B cell (primary cell): Measurements from ENCODE around the gene TXNRD1.

Experiments
- CTCF ChIP-seq: fragments of 200-600 bp; IDR thresholded peaks from one replicate; pipeline ENCODE4 v1.8.0; 2022; ENCODE audit warnings: antibody characterized with exemption, mild to moderate bottlenecking
- EZH2 ChIP-seq: IDR thresholded peaks from 2 replicates; pipeline ENCODE4 v1.6.1; 2012; ENCODE audit warnings: borderline replicate concordance, low read depth, mild to moderate bottlenecking, moderate library complexity, low read length; ENCODE audit not compliant: insufficient read depth, poor library complexity, severe bottlenecking

DNA sequence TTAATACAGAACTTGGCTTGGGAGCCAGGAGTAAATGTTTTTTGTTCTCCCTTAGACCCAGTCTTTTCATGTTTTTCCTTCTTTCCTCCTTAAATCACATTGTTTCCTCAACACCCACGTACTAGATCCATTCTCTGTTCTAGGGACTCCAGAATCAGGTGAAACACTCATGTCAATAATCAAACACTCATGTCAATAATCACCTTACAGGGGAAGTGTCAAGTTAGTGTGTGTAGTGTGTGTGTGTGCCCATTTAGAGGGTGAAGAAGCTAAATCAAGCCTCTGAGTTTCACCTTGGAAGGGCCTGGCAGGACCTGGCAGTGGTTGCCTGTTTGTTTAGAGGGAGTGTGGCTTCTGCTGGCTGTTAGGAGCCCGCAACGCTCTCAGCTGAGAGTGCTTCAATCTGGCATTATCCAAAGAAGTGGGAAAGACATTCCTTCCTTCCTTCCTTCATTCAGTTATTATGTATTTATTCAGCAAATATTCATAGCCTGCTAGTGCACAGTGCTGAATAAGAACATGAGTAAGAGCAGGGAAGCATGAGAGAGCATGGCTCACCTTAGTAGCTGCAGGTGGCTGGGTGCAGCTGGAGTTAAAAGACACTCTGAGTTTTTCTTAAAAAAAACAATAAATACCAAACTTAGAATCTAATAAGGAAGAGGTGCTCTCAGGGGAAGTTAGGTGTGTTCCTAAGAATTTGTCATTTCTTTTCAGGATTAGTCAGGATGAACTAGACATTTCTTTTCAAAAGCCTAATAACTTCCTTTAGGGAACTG lies 70.3 kb downstream of the TXNRD1 start:
- no peak for TF ChIP-seq EZH2
- no peak for TF ChIP-seq CTCF
